GM19438 (cell line): ENCODE measurements around the gene CFAP77.

Source experiments
- ATAC-seq: cut with Tn5 transposase; IDR thresholded peaks from one replicate; pipeline ENCODE4 v1.9.1; 2021; ENCODE audit warnings: low read depth; ENCODE audit not compliant: unreplicated experiment

The CFAP77 gene

DNA sequence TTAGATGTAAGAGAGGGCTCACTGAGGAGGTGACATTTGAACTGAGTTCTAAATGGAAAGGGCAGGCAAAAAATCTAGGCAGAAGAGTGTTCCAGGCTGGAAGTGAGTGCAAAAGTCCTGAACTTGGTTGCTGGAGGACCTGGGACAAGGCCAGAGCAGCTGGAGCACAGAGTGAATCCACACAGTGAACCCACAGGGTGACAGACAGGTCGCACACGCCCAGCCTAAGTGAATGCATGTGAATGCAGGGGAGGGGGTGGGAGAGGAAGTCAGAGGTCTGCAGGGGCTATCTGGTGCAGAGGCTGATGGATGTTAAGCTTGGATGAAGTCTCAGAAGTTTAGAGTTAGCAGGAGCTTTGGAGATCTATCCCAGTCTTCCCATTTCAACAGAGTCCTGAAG is 2.8 kb upstream of the CFAP77 start:
- ATAC-seq: no peak

DNA sequence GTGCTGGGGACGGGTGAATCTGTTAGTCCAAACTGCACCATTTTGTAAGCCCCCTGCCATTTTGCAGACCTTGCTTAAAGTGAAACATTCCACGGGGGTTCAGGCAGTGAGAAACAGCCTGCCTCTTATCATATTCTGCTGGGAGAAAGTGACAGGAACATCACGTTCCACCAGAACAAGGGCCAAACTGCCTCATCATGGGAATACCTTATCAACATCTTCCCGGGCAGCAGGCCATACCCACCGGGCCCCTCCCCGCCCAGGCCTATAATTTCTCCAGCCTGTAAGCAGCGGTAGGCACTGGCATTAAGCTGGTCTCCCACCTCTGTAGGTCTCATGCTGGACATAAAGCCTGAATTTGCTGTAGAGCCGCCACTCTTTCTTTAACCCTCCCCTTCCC is 1.5 kb upstream of the CFAP77 start:
- ATAC-seq: no peak

DNA sequence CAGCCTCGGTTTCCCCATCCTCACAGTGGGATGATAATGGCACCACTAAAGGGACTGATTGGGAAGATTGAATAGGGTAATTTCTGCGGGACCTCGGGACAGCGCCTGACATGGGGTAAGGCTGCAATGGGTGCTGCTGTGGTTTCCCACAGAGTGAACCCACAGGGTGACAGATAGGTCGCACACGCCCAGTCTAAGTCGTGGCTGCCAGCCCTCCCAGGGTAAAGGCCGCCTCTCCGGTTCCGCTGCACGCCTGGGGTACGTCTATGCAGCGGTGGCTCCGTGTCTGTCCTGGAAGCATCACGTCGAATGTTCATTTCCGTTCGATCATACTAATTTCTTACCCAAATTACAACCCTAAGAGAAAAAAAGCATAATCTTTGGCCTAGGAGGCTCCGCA is 631 bp downstream of the CFAP77 start:
- no peak for ATAC-seq

DNA sequence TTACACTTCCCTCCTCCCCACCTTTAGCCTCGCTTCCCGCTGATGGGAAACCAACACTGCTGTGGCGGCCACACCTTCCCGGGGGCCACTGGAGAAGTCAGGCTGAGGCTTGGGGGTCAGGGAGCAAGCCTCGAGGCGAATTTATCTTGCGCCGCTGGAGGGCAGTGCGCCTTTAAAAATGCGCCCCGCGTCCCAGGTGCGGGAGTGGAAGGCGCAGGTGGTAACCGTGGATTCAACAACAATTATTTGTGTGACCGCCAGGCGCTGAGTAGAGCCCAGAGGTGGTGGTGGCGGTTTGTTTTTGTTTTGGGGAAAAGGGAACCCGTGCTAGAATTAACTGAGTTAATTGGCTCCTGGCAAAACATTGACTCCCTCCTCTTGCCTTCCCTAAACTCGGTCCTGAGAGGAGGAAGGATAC is 1.1 kb downstream of the CFAP77 start:
- ATAC-seq: no peak

DNA sequence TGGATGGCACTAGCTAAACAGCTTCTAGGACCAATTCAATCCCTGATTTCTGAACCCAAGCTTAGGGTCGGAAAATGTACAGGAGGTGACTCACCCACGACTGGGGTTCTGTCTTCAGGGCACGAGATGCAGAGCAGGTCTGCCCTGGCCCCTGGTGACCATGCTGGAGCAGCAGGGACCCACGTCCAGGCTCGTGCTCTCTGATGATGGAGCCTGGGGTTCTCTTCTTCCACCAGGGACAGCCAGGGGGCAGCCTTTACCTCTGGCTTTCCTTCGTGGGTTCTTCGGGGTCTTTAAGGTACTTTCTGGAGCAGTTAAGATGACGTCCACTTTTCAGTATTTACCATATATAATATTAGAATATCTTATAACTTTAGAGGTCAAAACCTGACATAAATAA is 2.1 kb downstream of the CFAP77 start:
- ATAC-seq: no peak

DNA sequence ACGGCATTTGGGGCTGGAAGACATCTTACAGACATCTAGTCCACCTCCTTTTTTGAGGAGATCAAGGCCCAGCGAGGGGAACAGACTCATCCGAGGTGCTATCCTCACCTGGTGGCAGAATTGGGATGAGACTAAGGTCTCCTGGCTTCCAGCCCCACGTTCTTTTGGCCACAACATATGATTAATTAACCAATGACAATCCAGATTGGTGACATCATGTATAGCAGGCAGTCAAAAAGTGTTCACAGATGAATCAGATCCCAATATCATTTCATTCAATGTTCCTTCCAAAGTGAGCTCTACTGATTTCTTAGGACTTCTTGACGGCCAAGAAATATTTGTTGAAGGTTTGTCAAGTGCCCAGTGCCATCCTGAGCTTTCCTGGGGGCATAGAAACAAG is 3.9 kb downstream of the CFAP77 start:
- ATAC-seq: no peak

DNA sequence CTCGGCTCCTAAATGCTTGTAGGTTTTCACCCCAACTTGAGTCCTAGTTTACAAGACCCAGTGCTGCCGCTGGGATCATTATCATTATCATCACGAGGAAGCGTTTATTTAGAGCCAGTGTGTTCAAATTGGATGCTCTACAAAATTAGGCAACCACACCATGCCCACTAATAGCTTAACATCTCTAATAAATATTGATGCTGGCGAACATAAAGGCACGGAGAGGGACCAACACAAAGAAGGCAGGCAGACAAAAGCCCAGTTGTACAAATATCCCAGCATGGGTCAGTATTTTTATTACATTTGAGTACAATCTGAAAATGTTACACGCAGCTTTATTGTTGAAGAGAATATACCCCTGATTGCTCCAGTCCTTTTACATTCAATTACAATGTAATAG is 4.7 kb downstream of the CFAP77 start:
- no peak for ATAC-seq

DNA sequence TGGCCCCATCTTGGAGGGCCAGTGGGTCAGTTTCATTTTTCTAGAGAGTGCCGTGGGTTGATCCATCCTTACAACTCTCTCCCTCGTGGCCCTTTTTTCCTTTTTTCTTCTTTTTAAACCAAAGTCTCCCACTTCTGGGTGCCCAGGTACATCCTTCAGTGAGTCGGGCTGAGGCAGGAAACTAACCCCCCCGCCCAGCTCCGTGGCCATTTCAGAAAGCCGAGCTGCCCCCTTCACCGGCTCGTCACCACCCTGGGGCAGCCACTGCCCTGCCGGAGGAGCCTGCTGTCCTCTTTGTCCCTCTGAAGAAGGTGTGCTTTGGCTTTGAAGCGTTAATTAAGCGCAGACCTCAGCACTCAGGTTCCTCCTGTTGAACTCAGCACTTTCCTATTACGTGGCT is 5.2 kb downstream of the CFAP77 start:
- ATAC-seq: no peak

DNA sequence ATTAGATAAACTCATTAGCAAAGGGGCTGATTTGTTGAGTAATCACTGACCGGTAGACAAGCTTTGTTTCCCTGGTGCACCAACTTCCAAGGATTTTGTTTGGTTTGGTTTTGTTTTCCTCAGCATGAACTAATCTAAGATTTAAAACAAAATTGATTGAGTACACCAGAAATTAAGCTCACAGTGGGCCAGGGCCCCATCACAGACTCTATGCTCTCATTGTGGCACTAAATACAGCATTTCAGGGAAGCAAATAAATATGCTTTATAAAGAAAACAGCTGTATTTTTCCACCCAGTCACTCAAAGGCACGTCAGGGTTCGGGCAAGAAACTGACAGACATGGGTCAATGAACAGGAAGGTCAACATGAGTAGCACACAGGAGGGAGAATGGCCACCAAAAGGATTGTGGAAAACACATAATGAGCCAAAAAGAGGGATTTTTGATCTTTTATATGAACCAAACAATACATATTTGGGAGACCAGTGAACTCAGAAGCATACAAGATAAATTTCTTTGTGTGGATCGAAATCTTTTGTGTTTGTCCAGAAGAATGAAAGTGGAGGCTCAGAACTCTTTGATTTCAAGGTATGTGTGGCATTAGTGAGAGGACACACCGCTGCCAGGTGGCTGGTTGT is 8.8 kb downstream of the CFAP77 start:
- ATAC-seq: no peak

DNA sequence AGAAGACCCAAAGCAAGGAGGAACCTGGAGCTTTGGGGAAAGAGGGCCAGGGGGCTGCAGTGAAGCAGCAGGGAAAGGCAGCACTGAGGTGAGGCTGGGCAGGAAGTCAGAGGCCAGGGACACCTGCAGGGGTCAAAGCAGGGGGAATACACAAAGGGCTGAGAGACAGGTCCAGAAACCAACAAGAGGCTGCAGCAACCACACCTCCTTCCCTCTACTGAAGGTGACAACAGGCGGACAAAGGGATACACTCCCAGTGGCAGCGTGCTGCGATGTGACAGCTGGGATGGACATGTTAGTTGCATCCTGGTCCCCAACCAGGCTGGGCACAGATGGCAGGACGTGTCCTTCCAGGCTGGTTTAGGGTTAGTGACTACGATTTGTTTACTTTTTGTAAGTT is 12.6 kb downstream of the CFAP77 start:
- no peak for ATAC-seq

DNA sequence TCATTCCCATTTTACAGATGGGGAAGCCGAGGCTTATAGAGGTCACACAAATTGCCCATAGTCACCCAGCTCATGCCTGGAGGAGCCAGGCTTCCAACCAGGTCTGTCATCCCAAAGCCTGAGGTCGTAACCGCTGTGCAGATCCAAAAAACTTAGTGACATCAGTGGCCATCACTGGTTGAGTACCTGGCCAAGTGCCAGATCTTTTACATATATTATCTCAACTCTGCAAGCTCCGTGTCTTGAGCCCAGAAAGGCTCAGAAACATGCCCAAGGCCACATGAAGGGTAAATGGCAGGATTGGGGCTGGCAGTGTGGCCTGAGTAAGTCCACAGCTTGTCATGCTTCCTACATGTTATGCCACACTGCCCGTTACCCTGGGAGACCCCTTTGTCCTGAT is 13.5 kb downstream of the CFAP77 start:
- ATAC-seq: no peak

DNA sequence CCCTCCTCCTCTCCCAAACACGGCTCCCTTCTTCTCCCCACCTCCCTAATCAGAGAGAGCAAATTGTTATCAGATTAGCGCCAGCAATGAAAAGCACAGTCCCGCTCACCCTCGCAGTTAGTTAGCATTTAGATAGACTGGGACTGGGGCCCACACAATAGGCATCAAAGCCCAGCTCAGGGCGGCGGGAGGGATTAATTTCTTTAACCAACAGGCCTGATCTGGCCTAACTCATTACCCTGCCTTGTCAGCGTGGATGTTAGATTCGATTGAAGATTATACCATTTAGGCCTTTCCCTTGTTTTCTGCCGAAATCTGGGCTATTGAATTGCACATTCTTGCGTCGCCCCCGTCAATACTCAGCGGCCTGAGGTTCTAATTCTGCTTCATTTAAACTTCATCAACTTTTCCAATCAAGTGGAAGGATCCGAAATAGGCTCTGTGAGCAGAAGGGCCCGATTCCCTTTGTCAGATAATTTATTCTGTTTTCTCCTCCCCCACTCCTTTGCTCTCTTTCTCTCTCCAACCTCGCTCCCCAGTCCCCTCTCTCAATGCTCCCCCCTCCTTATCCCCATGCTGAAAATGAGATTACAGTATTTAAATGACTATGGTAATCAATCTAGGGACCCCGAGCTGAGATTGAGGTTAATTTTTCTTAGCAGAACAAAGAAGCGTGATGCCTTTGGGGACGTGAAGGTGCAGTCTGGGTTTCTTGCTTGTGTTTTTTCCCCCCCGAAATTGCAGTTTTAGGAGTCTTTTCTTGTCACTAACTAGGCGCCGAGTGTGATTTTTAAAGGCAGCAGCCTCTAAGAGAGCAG is 15.1 kb downstream of the CFAP77 start:
- no peak for ATAC-seq

DNA sequence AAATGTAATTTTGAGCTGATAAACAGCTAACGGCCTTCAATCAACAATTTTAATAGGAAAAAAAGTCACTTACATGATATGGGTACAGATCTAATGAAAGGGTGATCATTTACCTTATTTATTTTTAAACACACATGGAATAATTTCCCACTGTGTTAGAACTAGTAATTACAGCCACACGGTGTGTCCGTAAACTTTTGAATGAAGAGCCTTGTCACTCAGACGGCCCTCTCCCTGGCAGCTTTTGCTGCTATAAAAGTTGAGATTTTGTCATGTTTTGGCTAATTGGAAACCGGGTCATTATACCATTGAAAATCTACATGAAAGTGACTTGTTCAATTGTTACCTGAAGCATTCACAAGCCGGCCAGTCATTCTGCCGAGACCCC is 15.7 kb downstream of the CFAP77 start:
- ATAC-seq: no peak

DNA sequence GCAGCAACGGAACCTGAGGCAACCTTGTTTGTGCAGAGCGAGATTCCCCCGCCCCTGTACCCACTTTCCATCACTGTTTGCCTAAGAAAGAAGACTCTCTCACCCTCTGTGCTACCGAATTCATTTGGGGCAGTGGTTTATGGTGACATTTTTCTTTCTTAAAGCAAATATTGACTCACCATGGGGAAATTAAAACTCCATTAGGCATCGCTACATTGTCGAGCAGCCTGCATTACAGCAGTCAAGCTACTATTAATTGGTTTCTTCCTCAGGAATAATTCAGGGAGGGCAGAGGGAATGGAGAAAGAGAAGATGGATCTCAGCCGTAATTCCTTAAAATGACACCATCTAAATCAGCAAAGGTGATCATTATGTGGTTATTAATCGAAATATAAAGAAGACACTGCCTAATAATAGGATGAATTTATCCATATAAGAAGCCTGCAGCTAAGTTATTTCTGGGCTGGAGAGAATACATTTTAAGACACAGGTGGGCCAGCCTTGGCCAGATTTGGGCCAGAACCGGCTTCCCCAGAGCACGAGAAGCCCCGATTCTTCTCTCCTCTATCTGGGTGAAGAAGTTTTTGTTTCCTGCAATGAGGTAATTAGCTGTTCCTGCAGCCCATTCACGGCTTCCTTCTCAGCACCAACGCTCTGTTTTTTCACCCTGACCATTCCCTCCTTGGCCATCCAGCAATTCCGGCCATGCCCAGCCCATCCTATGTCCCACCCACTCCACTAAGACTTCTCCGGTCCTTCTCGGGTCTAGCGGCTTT is 16.8 kb downstream of the CFAP77 start:
- ATAC-seq: no peak

DNA sequence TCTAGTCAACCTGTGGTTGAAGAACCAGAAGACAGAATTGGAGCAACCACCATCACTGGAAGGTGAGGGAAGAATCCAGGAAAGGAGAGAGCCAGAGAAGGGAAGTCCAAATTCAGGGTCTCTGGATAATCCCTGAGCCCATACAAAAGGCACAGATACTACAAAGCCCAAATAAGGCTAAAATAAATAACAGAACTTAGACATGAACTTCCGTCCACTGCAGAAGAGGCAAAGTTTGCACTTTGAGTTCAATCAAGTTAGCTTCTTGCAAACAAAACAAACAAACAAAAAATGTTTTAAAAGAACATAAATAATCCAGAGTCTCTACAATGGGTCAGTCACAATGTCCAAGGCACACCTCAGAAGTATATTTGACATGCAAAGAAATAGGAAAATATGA is 21.0 kb downstream of the CFAP77 start:
- no peak for ATAC-seq

DNA sequence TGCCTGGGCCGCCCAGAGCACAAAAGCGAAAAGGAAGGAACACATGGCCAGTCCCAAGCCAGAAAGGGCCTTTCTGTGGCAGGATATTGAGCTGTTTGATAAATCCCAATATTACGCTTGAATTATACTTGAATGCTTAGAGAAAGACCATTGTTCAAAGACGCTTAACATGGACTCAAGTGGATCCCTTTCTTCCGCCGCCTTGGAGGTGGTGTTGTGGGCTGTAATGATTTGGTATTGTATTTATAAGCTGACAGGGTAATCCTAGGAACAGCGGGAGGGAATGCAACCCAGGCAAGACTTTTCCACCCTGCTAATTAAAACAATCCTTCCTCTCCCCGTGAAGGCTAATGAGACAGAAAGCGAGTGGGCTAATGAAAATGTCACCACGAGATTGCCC is 24.9 kb downstream of the CFAP77 start:
- no peak for ATAC-seq

DNA sequence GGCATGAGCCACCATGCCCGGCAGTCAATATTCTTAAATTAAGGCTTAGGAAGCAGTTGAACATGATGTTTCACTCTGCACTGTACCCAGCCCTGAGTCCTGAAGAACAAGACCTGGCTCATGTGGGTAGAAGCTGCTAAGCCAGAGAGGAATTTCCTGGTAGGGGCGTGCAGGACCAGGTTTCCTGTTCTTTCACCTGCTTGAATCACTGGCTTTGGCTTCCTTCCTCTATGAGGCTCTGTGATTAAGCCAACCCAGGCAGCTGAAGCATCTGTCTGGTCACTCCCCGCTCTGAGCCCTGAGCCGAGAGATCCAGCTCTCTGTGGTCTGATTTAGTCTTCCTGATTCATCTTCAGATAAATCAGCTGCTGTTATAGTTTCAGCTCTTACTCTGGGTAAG is 29.1 kb downstream of the CFAP77 start:
- no peak for ATAC-seq

DNA sequence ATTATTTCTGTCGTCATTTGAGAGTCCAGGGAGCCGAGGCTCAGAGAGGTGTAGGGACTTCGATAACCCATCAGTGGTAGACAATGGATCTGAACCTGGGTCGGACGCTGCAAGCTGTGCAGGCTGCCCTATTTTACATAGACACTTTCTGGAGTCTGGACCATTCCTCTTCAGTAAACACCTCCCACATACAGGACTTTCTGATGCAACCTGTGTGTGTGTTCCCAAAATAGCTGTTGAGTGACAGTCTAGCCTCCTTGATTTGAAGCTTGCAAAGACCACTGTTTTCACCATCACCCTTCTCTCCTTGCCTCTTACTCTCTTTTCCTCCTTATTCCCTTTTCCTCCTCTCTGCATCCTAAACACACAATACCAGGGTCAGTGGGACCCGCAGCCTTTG is 30.7 kb downstream of the CFAP77 start:
- no peak for ATAC-seq

DNA sequence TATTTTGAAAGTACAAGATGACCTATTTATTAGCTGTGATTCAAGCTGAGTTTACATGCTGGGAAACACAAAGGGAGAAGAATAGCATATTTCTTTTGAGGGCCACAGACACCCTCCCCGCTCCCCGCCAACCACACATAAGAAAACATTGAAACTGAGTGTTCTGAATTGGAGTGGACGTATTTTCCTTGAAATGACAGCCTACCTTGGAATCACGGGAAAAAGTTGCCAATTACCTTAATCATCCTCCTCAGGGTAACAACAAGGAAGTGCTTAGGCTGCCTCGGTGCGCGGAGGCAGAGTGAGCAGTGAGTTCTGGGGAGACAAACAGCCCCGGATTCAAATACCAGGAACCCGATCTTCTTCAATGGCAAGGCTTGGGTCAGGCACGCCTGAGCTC is 31.4 kb downstream of the CFAP77 start:
- no peak for ATAC-seq

DNA sequence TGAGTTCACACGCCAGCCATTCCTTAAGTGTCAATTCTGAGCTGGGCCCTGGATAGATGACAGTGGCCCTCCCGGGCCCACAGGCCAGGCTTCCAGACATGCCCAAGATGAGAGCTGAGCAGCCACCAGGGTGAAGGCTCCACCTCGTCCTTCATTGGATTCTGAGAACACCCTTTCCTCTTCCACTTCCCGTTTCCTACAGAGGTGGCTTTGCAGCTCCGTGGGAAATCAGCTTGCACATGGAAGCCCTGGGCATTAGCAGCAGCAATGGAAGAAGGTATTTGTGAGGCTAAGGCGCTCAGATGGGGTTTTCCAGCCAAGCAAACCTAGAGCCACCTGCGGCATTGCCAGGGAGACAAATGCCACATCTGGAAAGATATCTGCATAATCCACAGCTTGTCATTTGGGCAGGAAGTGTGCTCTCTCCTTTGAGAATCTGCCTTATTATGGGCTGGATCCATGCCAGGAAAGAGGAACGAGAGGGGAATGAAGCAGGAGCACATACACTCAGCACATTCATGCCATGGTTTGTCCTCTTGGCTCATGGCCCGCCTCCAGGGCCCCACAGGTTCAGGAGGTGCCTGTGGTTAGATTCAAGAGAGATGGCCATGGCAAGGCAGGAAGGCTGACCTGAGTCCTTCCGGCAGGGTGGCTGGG is 34.1 kb downstream of the CFAP77 start:
- no peak for ATAC-seq

DNA sequence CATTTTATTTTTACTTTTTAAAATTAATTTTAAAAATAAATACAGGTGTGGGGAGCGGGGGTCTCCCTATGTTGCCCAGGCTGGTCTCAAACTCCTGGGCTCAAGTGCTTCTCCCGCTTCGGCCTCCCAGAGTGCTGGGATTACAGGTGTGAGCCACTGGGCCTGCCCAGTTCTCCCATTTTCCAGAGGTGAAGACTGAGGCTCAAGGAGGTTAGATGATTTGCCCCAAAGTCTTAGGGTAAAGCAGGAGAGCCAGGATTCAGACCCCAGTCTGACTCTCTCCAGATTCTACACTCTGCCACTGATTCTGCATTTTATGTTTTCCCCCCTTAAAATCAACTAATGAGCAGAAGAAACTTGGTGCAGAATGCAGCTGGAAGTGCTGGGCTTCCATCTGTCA is 36.9 kb downstream of the CFAP77 start:
- ATAC-seq: no peak
